OCI-LY1 (cell line): Measurements from ENCODE around the gene MRPS12.

Experiments
- CTCF ChIP-seq: fragments of 200-600 bp; sonication (generic), shearing (Covaris generic); IDR thresholded peaks from 2 replicates; pipeline ENCODE4 v1.5.1; 2017; ENCODE audit warnings: mild to moderate bottlenecking, antibody characterized with exemption, low read length, moderate library complexity, mixed read lengths
- EZH2 ChIP-seq: fragments of 200-600 bp; sonication (generic), shearing (Covaris generic); IDR thresholded peaks from 2 replicates; pipeline ENCODE4 v1.8.0; 2017; ENCODE audit warnings: borderline replicate concordance, mixed run types, mild to moderate bottlenecking, antibody characterized with exemption, low read length, moderate library complexity, mixed read lengths

- TF ChIP-seq CTCF, result no peak
- no peak for TF ChIP-seq EZH2
These were observed 40.2 kb downstream of the MRPS12 start for GRCh38 chr19:38970664-38971532.
